ENCODE measurements around the gene CRISPLD2. TPM values are rescaled to one million over a fixed set of nuclear protein-coding genes. Genes with fewer than 3 reads are reported as not detected.

Gene CRISPLD2
- total RNA-seq, 1 donor from 2014 or later: 6.1 TPM

- peak; percentile 45 for DNase-seq (ENCODE audit: low read depth)
Observed at GRCh38 chr16:84905965-84906460, 86.2 kb downstream of the CRISPLD2 start.

GRCh38 chr16:84907051-84907450 lies 87.3 kb downstream of the CRISPLD2 start:
- DNase-seq (ENCODE audit: low read depth): no peak

- DNase-seq (ENCODE audit: low read depth): peak; percentile 65
Observed at GRCh38 chr16:84907575-84907974, 87.8 kb downstream of the CRISPLD2 start.

GRCh38 chr16:84909476-84910085 lies 89.8 kb downstream of the CRISPLD2 start:
- DNase-seq (ENCODE audit: low read depth): no peak

DNA sequence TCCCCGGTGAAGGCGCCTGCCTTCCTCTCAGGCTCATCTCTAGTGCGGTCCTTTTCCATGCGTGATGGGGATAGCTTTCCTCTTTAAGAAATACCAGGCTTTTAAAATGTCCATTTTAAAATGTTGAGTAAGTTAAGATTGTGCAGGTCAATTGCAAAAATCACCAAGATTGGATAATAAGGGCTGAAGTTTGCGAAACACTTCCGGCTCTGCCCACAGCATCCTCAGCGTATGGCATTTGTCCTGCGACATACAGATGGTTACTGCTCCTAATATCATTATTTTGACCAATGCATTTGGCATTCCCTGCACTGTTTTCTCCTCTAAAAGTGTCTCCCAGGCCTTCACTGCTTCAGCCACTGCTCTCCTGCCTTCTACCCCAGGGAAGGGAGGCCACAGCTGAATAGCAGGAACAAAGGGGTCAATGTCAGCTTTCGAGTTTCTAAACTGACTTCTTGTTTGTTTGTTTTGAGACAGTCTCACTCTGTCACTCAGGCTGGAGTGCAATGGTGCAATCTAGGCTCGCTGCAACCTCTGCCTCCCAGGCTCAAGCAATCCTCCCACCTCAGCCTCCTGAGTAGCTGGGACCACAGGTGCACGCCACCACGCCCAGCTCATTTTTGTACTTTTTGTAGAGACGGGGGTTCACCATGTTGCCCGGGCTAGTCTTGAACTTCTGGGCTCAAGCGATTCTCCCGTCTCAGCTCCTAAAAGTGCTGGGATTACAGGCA lies 91.9 kb downstream of the CRISPLD2 start:
- DNase-seq (ENCODE audit: low read depth): no peak

DNA sequence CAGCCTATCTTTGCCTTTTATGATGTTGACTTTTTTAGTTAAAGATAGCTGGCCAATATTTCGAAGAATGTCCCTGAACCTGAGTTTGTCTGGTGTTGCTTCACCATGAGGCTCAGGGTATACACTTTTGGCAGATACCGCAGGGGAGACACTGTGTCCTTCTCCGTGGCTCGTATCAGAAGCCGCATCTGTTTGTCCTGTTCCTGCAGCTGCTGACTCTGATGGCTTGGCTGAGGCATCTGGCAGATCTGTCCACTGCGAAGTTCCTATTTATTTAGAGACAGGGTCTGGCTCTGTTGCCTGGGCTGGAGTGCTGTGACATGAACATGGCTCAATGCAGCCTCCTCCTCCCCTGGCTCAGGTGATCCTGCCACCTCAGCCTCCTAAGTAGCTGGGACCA lies 93.5 kb downstream of the CRISPLD2 start:
- peak; percentile 43 for DNase-seq (ENCODE audit: low read depth)

DNA sequence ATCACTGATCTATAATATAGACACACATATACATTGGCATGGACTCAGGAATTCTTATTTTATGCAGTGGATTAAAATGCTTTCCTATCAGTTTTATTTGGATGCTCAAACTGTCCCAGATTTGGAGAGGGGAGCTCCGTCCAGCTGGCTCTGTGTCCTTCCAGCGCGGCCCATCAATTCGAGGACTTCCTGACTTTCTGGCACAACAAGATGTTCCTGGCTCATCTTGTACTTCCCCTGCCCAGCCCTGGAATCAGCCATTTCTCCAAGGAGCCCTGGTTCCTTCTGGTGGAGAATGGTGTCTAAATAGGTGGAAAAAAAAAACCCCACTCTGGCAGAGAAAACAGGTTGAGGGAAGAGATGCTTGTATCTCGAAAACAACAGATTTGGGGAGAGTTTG lies 94.5 kb downstream of the CRISPLD2 start:
- DNase-seq (ENCODE audit: low read depth): no peak

GRCh38 chr16:84916178-84916577 lies 96.4 kb downstream of the CRISPLD2 start:
- no peak for DNase-seq (ENCODE audit: low read depth)

DNA sequence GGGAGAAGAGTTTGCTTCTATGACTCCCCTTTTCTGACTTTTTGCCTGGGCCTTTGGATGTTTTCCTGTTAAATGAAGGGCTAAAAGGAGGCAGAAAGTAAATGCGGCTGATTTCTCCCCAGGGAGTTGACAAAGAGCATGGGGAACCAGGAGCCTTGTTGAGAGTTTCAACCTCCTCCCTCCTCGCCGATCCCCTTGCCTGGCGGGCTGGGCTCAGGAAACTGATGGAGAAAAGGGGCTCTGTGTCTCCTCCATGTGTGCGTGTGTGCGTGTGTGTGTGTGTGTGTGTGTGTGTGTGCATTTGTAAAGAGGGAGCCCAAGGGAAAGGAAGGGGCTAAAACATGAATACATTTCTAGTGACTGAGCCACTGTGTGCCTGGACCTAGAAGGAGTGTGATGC lies 97.1 kb downstream of the CRISPLD2 start:
- no peak for DNase-seq (ENCODE audit: low read depth)

GRCh38 chr16:84917492-84917891 lies 97.7 kb downstream of the CRISPLD2 start:
- no peak for DNase-seq (ENCODE audit: low read depth)

GRCh38 chr16:84918006-84918909 lies 98.5 kb downstream of the CRISPLD2 start:
- DNase-seq (ENCODE audit: low read depth): no peak

DNA sequence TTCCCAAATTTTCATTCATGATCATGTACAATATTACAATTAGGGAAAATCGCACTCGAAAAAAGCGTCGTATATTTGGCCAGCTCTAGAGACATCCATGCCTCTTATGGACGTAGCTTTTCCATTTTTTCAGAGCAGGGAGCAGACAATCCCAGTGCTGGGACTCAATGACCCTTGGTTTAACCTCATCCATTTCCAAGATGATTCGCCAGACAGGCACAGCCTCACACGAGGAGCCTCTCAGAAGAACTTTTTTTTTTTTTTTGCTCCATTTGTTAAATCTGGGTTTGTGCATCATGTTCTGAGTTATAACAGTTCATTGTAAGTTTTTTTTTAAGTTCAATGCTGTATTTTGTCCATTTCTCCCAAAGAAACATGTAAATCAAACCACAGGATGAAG lies 99.5 kb downstream of the CRISPLD2 start:
- peak; percentile 47 for DNase-seq (ENCODE audit: low read depth)

GRCh38 chr16:84919708-84920107 lies 99.9 kb downstream of the CRISPLD2 start:
- DNase-seq (ENCODE audit: low read depth): peak; percentile 28

DNA sequence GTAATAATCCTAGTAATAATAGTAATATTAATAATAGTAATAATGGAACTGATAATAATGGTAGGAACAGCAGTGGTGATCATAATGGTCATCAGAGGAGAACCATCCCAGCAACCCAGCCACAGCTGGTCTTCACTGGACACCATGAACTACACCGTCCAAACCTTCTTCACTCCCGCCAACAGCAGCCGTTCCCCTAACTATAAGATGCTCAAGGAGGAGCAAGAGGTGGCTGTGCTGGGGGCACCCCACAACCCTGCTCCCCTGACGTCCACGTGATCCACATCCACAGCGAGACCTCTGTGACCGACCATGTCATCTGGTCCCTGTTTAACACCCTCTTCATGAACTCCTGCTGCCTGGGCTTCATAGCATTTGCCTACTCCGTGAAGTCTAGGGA lies 100.5 kb downstream of the CRISPLD2 start:
- DNase-seq (ENCODE audit: low read depth): no peak

- DNase-seq (ENCODE audit: low read depth): peak; percentile 98
Observed at GRCh38 chr16:84922351-84923120, 102.8 kb downstream of the CRISPLD2 start.

DNA sequence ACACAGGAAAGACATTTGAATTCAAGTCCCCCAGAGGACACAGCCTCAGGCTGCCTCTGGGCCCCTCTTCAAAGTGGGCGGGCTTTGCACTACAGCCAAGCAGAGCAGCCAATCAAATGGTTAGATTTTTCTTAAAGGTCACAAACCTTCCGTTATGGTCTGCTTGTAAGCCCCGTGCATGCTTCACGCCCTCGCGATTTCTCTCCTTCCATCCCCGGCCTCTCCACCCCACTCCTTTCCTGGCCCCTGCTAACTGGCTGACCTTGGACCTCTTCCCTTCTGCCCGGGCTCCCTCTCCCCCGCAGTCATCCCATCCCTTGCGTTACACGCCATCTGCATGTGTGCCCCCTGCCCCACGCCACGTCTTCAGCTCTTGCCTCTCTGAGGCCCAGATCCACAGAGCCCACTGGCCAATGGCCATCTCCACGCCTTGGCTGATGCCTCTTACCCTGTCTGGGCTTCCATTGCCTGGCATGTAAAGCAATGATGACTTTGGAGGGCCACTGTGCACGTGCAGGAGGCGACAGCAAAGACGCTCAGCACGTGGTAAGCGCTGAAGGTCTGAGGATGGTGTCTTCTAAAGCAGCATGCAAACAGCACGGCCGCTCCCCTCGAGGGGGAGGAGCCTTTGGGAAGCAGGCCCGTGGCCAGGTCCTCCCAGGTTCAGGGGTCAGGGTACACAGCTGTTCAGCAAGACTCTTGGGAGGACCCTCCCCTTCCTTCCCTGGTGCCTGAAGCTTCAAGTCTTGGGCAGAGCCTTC lies 104.7 kb downstream of the CRISPLD2 start:
- DNase-seq (ENCODE audit: low read depth): no peak

GRCh38 chr16:84925092-84925772 lies 105.4 kb downstream of the CRISPLD2 start:
- DNase-seq (ENCODE audit: low read depth): peak; percentile 40

DNA sequence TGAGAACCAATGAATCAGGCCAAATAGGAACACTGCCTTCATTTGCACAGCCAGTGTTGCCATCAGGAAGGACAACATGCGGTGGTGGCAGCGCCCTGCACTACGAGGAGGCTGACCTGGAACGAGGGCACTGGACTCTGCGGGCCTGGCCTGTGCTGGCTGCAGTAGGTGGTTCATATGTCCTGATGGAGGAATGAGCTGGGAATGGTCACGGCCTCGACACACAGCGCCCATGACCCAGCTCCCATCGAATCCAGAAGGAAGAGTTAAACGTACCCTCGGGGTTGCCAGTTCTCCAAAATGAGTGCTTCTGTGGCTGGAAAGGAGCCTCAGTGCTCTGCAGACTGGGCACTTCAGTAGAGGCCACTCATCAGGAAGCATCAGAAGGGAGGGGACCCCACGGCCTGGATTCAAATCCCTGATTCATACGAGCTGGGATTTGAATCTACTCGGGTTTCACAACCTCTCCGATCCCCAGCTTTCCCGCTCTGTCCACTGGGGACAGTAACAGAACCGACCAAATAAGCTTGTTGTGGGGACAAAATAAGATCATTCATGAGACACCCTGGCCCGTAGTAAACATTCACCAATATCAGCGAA lies 106.1 kb downstream of the CRISPLD2 start:
- no peak for DNase-seq (ENCODE audit: low read depth)

DNA sequence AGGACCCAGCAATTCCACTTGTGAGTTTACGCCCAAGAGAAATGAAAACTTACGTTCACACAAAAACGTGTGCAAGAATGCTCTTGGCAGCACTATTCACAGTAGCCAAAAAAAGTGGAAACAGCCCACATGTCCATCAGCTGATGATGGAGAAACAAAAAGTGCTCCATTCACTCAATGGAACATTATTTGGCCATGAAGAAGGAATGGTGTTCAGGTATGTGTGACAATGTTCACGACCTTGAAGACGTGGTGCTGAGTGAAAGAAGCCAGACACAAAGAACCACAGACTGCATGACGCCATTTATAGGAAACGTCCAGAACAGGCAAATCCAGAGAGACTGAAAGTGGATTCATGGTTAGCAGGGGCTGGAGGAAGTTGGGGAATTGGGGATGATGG lies 106.7 kb downstream of the CRISPLD2 start:
- no peak for DNase-seq (ENCODE audit: low read depth)
